C4-2B (cell line): ENCODE data around the gene PICALM.

ENCODE experiments used
- ZFX ChIP-seq: fragments of 450-650 bp; IDR thresholded peaks from 2 replicates; pipeline ENCODE4 v1.6.1; 2017
- TF ChIP-seq, protein P1 (sequence below): fragments of 450-650 bp; conservative IDR thresholded peaks from 2 replicates; pipeline ENCODE4 v1.5.1; 2017; ENCODE audit warnings: mild to moderate bottlenecking

DNA sequence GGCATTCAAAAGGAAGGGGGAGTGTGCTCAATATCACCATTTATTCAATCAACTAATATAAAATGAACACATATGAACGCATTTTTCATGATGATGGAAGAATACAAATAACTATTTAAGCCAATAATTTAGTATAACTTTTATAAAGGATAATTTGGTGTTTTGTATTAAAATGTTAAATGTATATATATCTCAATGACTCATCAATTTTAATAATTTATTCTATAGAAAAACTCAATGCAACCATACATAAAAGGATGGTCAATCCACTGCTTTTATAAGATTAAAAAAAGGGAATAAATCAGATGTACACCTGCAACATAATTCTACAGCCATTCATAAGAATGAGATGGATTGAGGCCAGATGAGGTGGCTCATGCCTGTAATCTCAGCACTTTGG is 50.6 kb downstream of the PICALM start:
- TF ChIP-seq, protein P1, sequence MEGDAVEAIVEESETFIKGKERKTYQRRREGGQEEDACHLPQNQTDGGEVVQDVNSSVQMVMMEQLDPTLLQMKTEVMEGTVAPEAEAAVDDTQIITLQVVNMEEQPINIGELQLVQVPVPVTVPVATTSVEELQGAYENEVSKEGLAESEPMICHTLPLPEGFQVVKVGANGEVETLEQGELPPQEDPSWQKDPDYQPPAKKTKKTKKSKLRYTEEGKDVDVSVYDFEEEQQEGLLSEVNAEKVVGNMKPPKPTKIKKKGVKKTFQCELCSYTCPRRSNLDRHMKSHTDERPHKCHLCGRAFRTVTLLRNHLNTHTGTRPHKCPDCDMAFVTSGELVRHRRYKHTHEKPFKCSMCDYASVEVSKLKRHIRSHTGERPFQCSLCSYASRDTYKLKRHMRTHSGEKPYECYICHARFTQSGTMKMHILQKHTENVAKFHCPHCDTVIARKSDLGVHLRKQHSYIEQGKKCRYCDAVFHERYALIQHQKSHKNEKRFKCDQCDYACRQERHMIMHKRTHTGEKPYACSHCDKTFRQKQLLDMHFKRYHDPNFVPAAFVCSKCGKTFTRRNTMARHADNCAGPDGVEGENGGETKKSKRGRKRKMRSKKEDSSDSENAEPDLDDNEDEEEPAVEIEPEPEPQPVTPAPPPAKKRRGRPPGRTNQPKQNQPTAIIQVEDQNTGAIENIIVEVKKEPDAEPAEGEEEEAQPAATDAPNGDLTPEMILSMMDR: no peak
- TF ChIP-seq ZFX: no peak
